Right atrium auricular region (tissue), 2 donors: ENCODE results near the gene RNF4. TPM values are rescaled to one million over a fixed set of nuclear protein-coding genes. Genes with fewer than 3 reads are reported as not detected.

Experiments
- DNase-seq: peaks from one replicate; pipeline ENCODE4 v3.0.0-alpha.2; 2019; ENCODE audit warnings: low spot score
- H3K27ac ChIP-seq, 2 donors: fragments of 200-600 bp; sonication (generic); 1 replicate in 1 of 2; 2 replicates in 1 of 2; pipeline ENCODE4 v1.5.1; 2016 to 2019
- H3K27me3 ChIP-seq, 2 donors: fragments of 200-600 bp; sonication (generic); one replicate each; pipeline versions ENCODE4 v1.5.1 to v1.6.0; 2017 to 2019
- H3K36me3 ChIP-seq: fragments of 200-600 bp; sonication (generic); one replicate; pipeline ENCODE4 v1.5.1; 2016
- H3K4me1 ChIP-seq, 2 donors: fragments of 200-600 bp; sonication (generic); one replicate each; pipeline versions ENCODE4 v1.5.1 to v1.6.0; 2017 to 2019
- H3K4me3 ChIP-seq, 2 donors: fragments of 200-600 bp; sonication (generic); 1 replicate in 1 of 2; 2 replicates in 1 of 2; pipeline ENCODE4 v1.5.1; 2017 to 2019; ENCODE audit warnings: mild to moderate bottlenecking in 1 of 2, moderate library complexity in 1 of 2
- H3K9me3 ChIP-seq, 2 donors: fragments of 200-600 bp; sonication (generic); one replicate each; pipeline ENCODE4 v1.5.1; 2019
- total RNA-seq, 2 donors: library from RNA; depleted of rRNA; stranded (reverse); fragments of >200 nt; gene quantifications; one replicate each; pipeline ENCODE4 v1.1.0, GENCODE V29; 2016
- TF ChIP-seq, protein P1 (sequence below), 2 donors: fragments of 200-600 bp; sonication (generic); IDR thresholded peaks; one replicate each; pipeline ENCODE4 v1.5.1; 2019; ENCODE audit warnings: antibody characterized with exemption in 2 of 2

Gene RNF4
- total RNA-seq, 2 donors from 2014 or later: 30.0 to 31.3 TPM

DNA sequence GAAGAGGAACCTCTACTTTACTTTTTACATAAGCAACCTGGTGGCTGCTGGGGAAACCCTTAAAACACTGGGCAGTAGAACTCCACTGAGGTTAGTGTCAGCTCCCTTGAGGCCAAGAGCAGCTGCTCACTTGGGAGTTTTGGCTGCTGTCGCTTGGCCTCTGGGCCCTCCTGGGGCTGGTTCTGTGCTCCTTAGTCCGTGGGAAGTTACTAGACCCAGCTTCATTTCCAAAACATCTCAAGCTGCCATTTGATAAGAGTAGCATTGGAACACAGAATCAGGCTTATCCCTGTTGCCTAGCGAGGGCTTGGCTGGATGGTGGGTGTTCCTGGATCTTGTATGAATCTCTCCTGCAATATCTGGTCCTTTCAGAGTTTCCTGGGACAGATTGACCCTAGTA, 26.1 kb downstream of the RNF4 start:
- Histone ChIP-seq H3K36me3 (peaks cover 63% of the 10 kb centered on the region), H3K9me3 (no peaks in the 10 kb centered on the region), H3K4me3 (no peak overlapping the region), H3K27ac (no peak overlapping the region), H3K27me3 (no peaks in the 10 kb centered on the region), H3K4me1 (peaks cover 0 to 37% of the 10 kb centered on the region in 2 donors)
- no peak for DNase-seq
- TF ChIP-seq, protein P1, sequence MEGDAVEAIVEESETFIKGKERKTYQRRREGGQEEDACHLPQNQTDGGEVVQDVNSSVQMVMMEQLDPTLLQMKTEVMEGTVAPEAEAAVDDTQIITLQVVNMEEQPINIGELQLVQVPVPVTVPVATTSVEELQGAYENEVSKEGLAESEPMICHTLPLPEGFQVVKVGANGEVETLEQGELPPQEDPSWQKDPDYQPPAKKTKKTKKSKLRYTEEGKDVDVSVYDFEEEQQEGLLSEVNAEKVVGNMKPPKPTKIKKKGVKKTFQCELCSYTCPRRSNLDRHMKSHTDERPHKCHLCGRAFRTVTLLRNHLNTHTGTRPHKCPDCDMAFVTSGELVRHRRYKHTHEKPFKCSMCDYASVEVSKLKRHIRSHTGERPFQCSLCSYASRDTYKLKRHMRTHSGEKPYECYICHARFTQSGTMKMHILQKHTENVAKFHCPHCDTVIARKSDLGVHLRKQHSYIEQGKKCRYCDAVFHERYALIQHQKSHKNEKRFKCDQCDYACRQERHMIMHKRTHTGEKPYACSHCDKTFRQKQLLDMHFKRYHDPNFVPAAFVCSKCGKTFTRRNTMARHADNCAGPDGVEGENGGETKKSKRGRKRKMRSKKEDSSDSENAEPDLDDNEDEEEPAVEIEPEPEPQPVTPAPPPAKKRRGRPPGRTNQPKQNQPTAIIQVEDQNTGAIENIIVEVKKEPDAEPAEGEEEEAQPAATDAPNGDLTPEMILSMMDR (IDR thresholded peaks at IDR 0.05): no peak

DNA sequence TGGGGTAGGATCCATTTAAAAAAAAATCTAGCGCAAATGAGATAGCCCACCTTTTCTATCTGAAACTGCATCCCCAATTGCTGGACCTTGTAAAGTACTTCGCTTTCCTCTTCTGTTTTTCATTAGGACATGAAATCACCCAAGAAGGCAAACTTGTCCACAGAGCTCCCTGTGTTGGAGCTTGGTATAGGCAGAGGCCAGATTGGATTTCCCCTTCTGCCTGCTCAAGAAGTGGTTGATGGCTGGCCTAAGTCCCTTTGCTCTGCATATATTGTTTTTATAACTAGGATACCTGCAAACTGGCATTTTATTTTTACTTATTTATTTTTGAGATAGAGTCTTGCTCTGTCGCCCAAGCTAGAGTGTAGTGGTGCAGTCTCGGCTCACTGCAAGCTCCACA, 28.4 kb downstream of the RNF4 start:
- Histone ChIP-seq H3K4me3 (no peak overlapping the region), H3K9me3 (no peaks in the 10 kb centered on the region), H3K27me3 (no peaks in the 10 kb centered on the region), H3K27ac (no peak overlapping the region), H3K36me3 (peaks cover 63% of the 10 kb centered on the region), H3K4me1 (peaks cover 0 to 31% of the 10 kb centered on the region in 2 donors)
- no peak for DNase-seq
- TF ChIP-seq, protein P1 (IDR thresholded peaks at IDR 0.05): no peak

DNA sequence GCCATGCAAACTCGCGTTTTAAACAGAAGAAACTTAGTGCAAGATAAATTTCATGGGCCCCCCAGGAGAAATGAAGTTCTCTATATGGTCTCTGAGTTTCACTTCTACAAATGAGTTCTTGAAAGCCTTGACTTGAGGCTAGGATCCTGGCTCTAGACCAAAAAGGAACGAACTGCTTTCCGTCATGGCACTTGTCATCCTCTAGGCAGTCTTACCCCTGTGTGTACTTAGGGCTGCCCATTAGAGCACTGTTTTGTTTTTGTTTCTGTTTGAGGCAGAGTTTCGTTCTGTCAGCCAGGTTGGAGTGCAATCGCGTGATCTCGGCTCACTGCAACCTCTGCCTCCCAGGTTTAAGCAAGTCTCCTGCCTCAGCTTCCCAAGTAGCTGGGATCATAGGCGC, 29.0 kb downstream of the RNF4 start:
- Histone ChIP-seq H3K36me3 (peaks cover 57% of the 10 kb centered on the region), H3K4me1 (peaks cover 0 to 31% of the 10 kb centered on the region in 2 donors), H3K27me3 (no peaks in the 10 kb centered on the region), H3K9me3 (no peaks in the 10 kb centered on the region), H3K27ac (no peak overlapping the region), H3K4me3 (no peak overlapping the region)
- no peak for DNase-seq
- TF ChIP-seq, protein P1 (IDR thresholded peaks at IDR 0.05): no peak

DNA sequence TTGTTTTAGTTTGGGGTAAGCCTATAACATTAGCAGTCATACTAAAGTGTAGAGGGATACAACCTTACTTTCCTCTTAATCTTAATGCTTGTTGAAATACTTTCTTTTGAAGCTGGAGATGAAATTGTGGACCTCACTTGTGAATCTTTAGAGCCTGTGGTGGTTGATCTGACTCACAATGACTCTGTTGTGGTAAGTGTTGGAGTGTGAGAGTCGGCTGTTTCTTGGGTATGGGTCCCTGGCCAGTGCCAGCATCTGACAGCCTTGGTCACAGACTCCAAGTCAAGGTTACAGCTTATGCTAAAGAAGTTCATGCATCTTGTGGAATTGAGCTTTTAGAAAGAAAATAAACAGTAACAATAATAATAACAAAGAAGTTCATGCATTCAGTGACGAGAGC, 31.6 kb downstream of the RNF4 start:
- Histone ChIP-seq H3K36me3 (peaks cover 54% of the 10 kb centered on the region), H3K27ac (no peak overlapping the region)

DNA sequence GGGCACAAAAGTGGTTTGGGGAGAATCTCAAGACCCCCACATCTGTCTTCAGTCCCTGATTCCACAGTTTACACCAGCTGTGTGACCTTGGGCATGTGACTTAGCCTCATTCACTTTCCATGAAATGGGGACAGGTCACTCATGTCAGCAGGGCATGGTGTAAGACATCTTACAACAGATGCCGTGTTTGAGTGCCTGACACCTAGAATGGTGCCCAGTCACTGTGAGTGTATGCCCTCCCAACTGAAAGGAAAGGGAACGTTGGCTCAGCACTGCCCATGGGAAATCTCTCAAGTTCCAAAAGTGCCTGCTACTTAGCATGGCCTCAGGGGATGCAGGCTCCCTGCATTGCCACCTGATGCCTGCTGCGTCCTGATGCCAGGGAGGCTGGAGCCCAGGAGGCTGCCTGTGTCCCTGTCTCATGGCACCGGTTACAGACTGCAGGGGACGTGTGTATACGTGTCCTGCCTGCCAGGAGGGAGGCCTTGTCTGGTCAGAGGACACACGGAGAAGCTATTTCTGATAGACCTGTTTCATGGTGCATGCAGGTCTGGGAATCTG, 32.2 kb downstream of the RNF4 start:
- Histone ChIP-seq H3K27me3 (no peaks in the 10 kb centered on the region), H3K4me3 (no peak overlapping the region), H3K36me3 (peaks cover 54% of the 10 kb centered on the region), H3K27ac (no peak overlapping the region), H3K4me1 (peaks cover 0 to 4% of the 10 kb centered on the region in 2 donors), H3K9me3 (no peaks in the 10 kb centered on the region)
- TF ChIP-seq, protein P1 (IDR thresholded peaks at IDR 0.05): no peak
- no peak for DNase-seq

More for the DNA sequence above, 31.6 kb downstream of the RNF4 start:
- H3K4me3 ChIP-seq: no peak overlapping the region
- no peaks in the 10 kb centered on the region for H3K9me3 ChIP-seq
- H3K27me3 ChIP-seq: no peaks in the 10 kb centered on the region
- peaks cover 0 to 9% of the 10 kb centered on the region in 2 donors for H3K4me1 ChIP-seq
- DNase-seq: no peak
- TF ChIP-seq, protein P1 (IDR thresholded peaks at IDR 0.05): no peak

DNA sequence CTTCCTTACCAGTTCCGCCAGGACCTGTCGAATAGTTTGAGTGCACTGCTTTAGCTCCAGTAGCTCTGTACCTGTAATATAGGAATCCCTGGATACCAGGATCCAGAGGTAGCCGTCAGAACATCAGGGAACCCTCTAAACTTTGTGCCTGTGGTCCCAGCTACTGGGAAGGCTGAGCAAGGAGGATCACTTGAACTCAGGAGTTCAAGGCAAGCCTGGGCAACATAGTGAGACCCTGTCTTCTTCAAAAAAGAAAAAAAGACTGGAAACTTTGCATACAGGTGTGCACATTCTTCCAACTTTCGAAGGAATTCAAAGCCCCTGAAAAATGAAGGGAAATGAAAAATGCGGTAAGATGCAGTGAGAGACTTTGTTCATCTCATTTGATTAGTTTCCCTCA, 34.9 kb downstream of the RNF4 start:
- Histone ChIP-seq H3K4me1 (no peaks in the 10 kb centered on the region), H3K9me3 (no peaks in the 10 kb centered on the region), H3K36me3 (peaks cover 46% of the 10 kb centered on the region), H3K4me3 (no peak overlapping the region), H3K27ac (no peak overlapping the region), H3K27me3 (no peaks in the 10 kb centered on the region)
- TF ChIP-seq, protein P1 (IDR thresholded peaks at IDR 0.05): no peak
- DNase-seq: no peak
